K562 (cell line): ENCODE results near the gene DCAF6. TPM values are rescaled to one million over a fixed set of nuclear protein-coding genes. Genes with fewer than 3 reads are reported as not detected.

Source experiments
- ARNT ChIP-seq, 2 experiments: fragments of 450-650 bp; IDR thresholded peaks; 2 replicates each; pipeline ENCODE4 v1.6.1; 2016; ENCODE audit warnings: mild to moderate bottlenecking in 1 of 2
- CBFA2T3 ChIP-seq: fragments of 450-650 bp; IDR thresholded peaks from 2 replicates; pipeline ENCODE4 v1.6.1; 2017
- CSDE1 ChIP-seq, 2 experiments: fragments of 450-650 bp; IDR thresholded peaks; 2 replicates each; pipeline ENCODE4 v1.6.1; 2016; ENCODE audit warnings: mild to moderate bottlenecking in 1 of 2
- EWSR1 ChIP-seq: fragments of 450-650 bp; IDR thresholded peaks from 2 replicates; pipeline ENCODE4 v1.6.1; 2018; ENCODE audit warnings: borderline replicate concordance, mild to moderate bottlenecking, low read depth, moderate library complexity; ENCODE audit not compliant: partially characterized antibody
- FOXJ3 ChIP-seq: sonication (generic); formaldehyde crosslinking; IDR thresholded peaks from 2 replicates; pipeline ENCODE4 v1.4.0; 2020; ENCODE audit warnings: mild to moderate bottlenecking, missing genetic modification reagents
- FOXK1 ChIP-seq: sonication (generic); formaldehyde crosslinking; IDR thresholded peaks from 2 replicates; pipeline ENCODE4 v1.8.0; 2022; ENCODE audit warnings: missing genetic modification reagents, mild to moderate bottlenecking, borderline replicate concordance
- NBN ChIP-seq: fragments of 450-650 bp; IDR thresholded peaks from 2 replicates; pipeline ENCODE4 v1.6.1; 2016; ENCODE audit warnings: low read depth, mild to moderate bottlenecking
- SMARCB1 ChIP-seq: IDR thresholded peaks from 2 replicates; pipeline ENCODE4 v1.6.1; 2011; ENCODE audit warnings: improper control_type of control experiment, low read depth; ENCODE audit not compliant: insufficient read length
- WHSC1 ChIP-seq: IDR thresholded peaks from one replicate; pipeline ENCODE4 v1.6.1; 2012; ENCODE audit warnings: low read length, control low read depth, inconsistent platforms
- ZBED1 ChIP-seq: IDR thresholded peaks from 2 replicates; pipeline ENCODE4 v1.6.1; 2014
- ZNF217 ChIP-seq: sonication (generic); formaldehyde crosslinking; IDR thresholded peaks from 2 replicates; pipeline ENCODE4 v1.8.0; 2022; ENCODE audit warnings: mild to moderate bottlenecking, missing genetic modification reagents
- ZNF696 ChIP-seq: fragments of 250-450 bp; sonication (Bioruptor Pico); conservative IDR thresholded peaks from 2 replicates; pipeline ENCODE4 v1.4.0; 2020; ENCODE audit warnings: mild to moderate bottlenecking, moderate library complexity
- ZSCAN32 ChIP-seq: fragments of 450-650 bp; formaldehyde crosslinking; IDR thresholded peaks from 2 replicates; pipeline ENCODE4 v1.4.0; 2020; ENCODE audit warnings: mild to moderate bottlenecking, moderate library complexity
- polyA plus RNA-seq, 8 experiments: library from polyadenylated mRNA; depleted of rRNA in 4 of 8; stranded (reverse) in 5 of 8; unstranded in 3 of 8; fragments of >200 nt; fragmentation: Nextera tagmentation in 2 of 8; fragmentation: Illumina TruSeq in 1 of 8; extraction: Ambion mirVana in 2 of 8; extraction: Trizol in 1 of 8; gene quantifications; 2 replicates each; pipeline versions ENCODE4 v1.2.1 to v1.2.3, GENCODE V29; 2011 to 2014; ENCODE audit warnings: inconsistent platforms in 1 of 8, missing spikeins in 1 of 8
- total RNA-seq, 7 experiments: library from RNA; depleted of rRNA in 6 of 7; stranded (reverse); fragments of >200 nt in 6 of 7; fragmentation: Illumina TruSeq in 2 of 7; extraction: Trizol in 2 of 7; gene quantifications; 2 replicates each; pipeline versions ENCODE4 v1.2.1 to v1.2.3, GENCODE V29; 2011 to 2021; ENCODE audit warnings: low replicate concordance in 1 of 7
- TF ChIP-seq, protein P1 (sequence below): fragments of 450-650 bp; IDR thresholded peaks from 2 replicates; pipeline ENCODE4 v1.6.1; 2016; ENCODE audit warnings: borderline replicate concordance
- TF ChIP-seq, protein P2 (sequence below): fragments of 200-800 bp; sonication (Bioruptor generic); IDR thresholded peaks from 2 replicates; pipeline ENCODE4 v1.6.1; 2016; ENCODE audit warnings: missing genetic modification characterization, missing compliant biosample characterization
- TF ChIP-seq, protein P3 (sequence below), 3 experiments: IDR thresholded peaks in 2 of 3; conservative IDR thresholded peaks in 1 of 3; 2 replicates each; pipeline ENCODE4 v1.5.1; 2011 to 2012; ENCODE audit warnings: low read length in 3 of 3, mild to moderate bottlenecking in 3 of 3, control low read depth in 2 of 3, improper control_type of control experiment in 1 of 3, inconsistent platforms in 1 of 3, low read depth in 1 of 3, mixed read lengths in 1 of 3, moderate library complexity in 1 of 3; ENCODE audit not compliant: insufficient read depth in 2 of 3
- TF ChIP-seq, protein P4 (sequence below): sonication (generic); formaldehyde crosslinking; IDR thresholded peaks from 2 replicates; pipeline ENCODE4 v1.8.0; 2022; ENCODE audit warnings: mild to moderate bottlenecking, missing genetic modification reagents

DCAF6 gene
- total and polyA plus RNA-seq, 9 of the 15 experiments (the other 6 are each of a cell fraction or from before 2014, with no cell fraction given), result 19.1 to 102 (median 46.3) TPM

DNA sequence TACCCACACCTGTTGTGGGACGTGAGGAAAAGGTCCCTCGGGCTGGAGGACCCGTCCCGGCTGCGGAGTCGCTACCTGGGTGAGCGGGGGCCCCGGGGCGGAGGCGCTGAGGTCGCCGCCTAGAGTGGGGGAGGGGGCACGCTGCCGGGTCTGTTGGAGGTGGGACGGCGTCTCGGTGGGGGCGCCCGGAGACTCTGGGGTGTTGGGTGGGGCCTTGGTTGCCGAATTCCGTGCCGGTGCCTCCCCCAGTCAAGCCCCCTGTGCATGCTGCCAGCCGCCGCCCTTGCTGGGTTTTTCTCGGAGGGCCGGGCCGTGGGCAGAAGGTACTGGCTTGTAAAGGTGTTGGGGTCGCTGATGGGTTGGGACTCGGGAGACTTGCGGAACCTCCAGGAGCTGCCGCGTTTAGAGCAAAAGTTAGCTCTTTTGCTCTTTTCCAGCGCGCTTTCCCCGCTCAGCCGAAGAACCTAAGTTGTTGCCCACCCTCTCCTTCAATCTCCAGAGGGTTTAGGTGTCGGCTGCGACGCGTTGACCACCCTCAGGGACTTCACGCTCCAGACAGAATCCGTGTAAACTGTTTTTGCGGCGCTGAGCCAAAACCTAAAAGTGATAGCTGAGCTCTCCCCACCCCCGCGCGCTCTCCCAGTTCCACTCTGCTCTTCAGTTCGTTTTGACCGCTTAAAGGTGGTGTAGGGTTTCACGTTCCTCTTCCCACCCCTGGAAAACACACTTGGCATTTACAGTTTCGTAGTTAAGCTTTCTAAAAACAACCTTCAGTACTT is 636 bp downstream of the DCAF6 start, which contains the start of gene MPC2 (continued):
- TF ChIP-seq, protein P1, sequence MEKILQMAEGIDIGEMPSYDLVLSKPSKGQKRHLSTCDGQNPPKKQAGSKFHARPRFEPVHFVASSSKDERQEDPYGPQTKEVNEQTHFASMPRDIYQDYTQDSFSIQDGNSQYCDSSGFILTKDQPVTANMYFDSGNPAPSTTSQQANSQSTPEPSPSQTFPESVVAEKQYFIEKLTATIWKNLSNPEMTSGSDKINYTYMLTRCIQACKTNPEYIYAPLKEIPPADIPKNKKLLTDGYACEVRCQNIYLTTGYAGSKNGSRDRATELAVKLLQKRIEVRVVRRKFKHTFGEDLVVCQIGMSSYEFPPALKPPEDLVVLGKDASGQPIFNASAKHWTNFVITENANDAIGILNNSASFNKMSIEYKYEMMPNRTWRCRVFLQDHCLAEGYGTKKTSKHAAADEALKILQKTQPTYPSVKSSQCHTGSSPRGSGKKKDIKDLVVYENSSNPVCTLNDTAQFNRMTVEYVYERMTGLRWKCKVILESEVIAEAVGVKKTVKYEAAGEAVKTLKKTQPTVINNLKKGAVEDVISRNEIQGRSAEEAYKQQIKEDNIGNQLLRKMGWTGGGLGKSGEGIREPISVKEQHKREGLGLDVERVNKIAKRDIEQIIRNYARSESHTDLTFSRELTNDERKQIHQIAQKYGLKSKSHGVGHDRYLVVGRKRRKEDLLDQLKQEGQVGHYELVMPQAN, result peak; percentile 26; the same call in 1 of the 2 replicates
- TF ChIP-seq FOXK1 (CRISPR knock-in tag), result no peak
- no peak for TF ChIP-seq ZBED1
- no peak for TF ChIP-seq EWSR1
- peak; percentile 75; the same call in 1 of the 2 replicates for TF ChIP-seq NBN
- TF ChIP-seq, protein P2, sequence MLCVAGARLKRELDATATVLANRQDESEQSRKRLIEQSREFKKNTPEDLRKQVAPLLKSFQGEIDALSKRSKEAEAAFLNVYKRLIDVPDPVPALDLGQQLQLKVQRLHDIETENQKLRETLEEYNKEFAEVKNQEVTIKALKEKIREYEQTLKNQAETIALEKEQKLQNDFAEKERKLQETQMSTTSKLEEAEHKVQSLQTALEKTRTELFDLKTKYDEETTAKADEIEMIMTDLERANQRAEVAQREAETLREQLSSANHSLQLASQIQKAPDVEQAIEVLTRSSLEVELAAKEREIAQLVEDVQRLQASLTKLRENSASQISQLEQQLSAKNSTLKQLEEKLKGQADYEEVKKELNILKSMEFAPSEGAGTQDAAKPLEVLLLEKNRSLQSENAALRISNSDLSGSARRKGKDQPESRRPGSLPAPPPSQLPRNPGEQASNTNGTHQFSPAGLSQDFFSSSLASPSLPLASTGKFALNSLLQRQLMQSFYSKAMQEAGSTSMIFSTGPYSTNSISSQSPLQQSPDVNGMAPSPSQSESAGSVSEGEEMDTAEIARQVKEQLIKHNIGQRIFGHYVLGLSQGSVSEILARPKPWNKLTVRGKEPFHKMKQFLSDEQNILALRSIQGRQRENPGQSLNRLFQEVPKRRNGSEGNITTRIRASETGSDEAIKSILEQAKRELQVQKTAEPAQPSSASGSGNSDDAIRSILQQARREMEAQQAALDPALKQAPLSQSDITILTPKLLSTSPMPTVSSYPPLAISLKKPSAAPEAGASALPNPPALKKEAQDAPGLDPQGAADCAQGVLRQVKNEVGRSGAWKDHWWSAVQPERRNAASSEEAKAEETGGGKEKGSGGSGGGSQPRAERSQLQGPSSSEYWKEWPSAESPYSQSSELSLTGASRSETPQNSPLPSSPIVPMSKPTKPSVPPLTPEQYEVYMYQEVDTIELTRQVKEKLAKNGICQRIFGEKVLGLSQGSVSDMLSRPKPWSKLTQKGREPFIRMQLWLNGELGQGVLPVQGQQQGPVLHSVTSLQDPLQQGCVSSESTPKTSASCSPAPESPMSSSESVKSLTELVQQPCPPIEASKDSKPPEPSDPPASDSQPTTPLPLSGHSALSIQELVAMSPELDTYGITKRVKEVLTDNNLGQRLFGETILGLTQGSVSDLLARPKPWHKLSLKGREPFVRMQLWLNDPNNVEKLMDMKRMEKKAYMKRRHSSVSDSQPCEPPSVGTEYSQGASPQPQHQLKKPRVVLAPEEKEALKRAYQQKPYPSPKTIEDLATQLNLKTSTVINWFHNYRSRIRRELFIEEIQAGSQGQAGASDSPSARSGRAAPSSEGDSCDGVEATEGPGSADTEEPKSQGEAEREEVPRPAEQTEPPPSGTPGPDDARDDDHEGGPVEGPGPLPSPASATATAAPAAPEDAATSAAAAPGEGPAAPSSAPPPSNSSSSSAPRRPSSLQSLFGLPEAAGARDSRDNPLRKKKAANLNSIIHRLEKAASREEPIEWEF (CRISPR knock-in tag), result no peak
- TF ChIP-seq ZNF696 (CRISPR knock-in tag), result no peak
- TF ChIP-seq ZNF217 (CRISPR knock-in tag), result no peak
- TF ChIP-seq WHSC1, result no peak
- TF ChIP-seq FOXJ3 (CRISPR knock-in tag), result no peak
- 0 out of 4 replicates have a peak, but pooled peaks of 1 of the 2 experiments have one; percentile 65 for TF ChIP-seq ARNT (IDR thresholded peaks at IDR 0.05)
- TF ChIP-seq SMARCB1, result no peak
- no peak for TF ChIP-seq CBFA2T3
- TF ChIP-seq, protein P3, sequence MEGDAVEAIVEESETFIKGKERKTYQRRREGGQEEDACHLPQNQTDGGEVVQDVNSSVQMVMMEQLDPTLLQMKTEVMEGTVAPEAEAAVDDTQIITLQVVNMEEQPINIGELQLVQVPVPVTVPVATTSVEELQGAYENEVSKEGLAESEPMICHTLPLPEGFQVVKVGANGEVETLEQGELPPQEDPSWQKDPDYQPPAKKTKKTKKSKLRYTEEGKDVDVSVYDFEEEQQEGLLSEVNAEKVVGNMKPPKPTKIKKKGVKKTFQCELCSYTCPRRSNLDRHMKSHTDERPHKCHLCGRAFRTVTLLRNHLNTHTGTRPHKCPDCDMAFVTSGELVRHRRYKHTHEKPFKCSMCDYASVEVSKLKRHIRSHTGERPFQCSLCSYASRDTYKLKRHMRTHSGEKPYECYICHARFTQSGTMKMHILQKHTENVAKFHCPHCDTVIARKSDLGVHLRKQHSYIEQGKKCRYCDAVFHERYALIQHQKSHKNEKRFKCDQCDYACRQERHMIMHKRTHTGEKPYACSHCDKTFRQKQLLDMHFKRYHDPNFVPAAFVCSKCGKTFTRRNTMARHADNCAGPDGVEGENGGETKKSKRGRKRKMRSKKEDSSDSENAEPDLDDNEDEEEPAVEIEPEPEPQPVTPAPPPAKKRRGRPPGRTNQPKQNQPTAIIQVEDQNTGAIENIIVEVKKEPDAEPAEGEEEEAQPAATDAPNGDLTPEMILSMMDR (IDR thresholded peaks at IDR 0.05 in 2 of 3, conservative IDR thresholded peaks at IDR 0.05 in 1 of 3; ENCODE audit: insufficient read depth in 2 of 3, low read depth in 1 of 3, low read length in 3 of 3), result no peak
- no peak; a peak in 1 of 4 replicates for TF ChIP-seq CSDE1 (IDR thresholded peaks at IDR 0.05)
- TF ChIP-seq, protein P4, sequence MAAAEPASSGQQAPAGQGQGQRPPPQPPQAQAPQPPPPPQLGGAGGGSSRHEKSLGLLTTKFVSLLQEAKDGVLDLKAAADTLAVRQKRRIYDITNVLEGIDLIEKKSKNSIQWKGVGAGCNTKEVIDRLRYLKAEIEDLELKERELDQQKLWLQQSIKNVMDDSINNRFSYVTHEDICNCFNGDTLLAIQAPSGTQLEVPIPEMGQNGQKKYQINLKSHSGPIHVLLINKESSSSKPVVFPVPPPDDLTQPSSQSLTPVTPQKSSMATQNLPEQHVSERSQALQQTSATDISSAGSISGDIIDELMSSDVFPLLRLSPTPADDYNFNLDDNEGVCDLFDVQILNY (CRISPR knock-in tag), result 0 out of 2 replicates have a peak, but pooled peaks have one; percentile 56
- no peak for TF ChIP-seq ZSCAN32 (CRISPR knock-in tag)
